K562 (cell line): ENCODE data around the gene MTG2.

Experiments used
- EZH2 ChIP-seq: IDR thresholded peaks from 2 replicates; pipeline ENCODE4 v1.6.1; 2012; ENCODE audit warnings: low read depth, mild to moderate bottlenecking, inconsistent platforms, low read length, borderline replicate concordance
- MAX ChIP-seq: sonication (generic); formaldehyde crosslinking; IDR thresholded peaks from 2 replicates; pipeline ENCODE4 v1.9.0; 2022; ENCODE audit warnings: mild to moderate bottlenecking, missing genetic modification reagents
- RAD21 ChIP-seq, 2 experiments: fragments of 250-450 bp in 1 of 2; fragments of 450-650 bp in 1 of 2; sonication (Bioruptor Pico) in 1 of 2; formaldehyde crosslinking in 1 of 2; IDR thresholded peaks in 1 of 2; conservative IDR thresholded peaks in 1 of 2; 2 replicates each; pipeline versions ENCODE4 v1.4.0 to v1.8.0; 2020 to 2022; ENCODE audit warnings: mild to moderate bottlenecking in 2 of 2, moderate library complexity in 1 of 2
- SNRNP70 ChIP-seq: fragments of 200-400 bp; formaldehyde crosslinking; optimal IDR thresholded peaks from 2 replicates; pipeline ENCODE3; 2017; ENCODE audit warnings: low read depth, low read length
- TF ChIP-seq, protein P1 (sequence below), 3 experiments: IDR thresholded peaks in 2 of 3; conservative IDR thresholded peaks in 1 of 3; 2 replicates each; pipeline ENCODE4 v1.5.1; 2011 to 2012; ENCODE audit warnings: low read length in 3 of 3, mild to moderate bottlenecking in 3 of 3, control low read depth in 2 of 3, improper control_type of control experiment in 1 of 3, inconsistent platforms in 1 of 3, low read depth in 1 of 3, mixed read lengths in 1 of 3, moderate library complexity in 1 of 3; ENCODE audit not compliant: insufficient read depth in 2 of 3

GRCh38 chr20:62243906-62244515, 61.2 kb downstream of the MTG2 start:
- TF ChIP-seq SNRNP70 (no peak), RAD21 (CRISPR knock-in tag; conservative IDR thresholded peaks at IDR 0.05 in 1 of 2, IDR thresholded peaks at IDR 0.05 in 1 of 2) (no peak), MAX (no peak), EZH2 (no peak)
- TF ChIP-seq, protein P1, sequence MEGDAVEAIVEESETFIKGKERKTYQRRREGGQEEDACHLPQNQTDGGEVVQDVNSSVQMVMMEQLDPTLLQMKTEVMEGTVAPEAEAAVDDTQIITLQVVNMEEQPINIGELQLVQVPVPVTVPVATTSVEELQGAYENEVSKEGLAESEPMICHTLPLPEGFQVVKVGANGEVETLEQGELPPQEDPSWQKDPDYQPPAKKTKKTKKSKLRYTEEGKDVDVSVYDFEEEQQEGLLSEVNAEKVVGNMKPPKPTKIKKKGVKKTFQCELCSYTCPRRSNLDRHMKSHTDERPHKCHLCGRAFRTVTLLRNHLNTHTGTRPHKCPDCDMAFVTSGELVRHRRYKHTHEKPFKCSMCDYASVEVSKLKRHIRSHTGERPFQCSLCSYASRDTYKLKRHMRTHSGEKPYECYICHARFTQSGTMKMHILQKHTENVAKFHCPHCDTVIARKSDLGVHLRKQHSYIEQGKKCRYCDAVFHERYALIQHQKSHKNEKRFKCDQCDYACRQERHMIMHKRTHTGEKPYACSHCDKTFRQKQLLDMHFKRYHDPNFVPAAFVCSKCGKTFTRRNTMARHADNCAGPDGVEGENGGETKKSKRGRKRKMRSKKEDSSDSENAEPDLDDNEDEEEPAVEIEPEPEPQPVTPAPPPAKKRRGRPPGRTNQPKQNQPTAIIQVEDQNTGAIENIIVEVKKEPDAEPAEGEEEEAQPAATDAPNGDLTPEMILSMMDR (IDR thresholded peaks at IDR 0.05 in 2 of 3, conservative IDR thresholded peaks at IDR 0.05 in 1 of 3; ENCODE audit: insufficient read depth in 2 of 3, low read depth in 1 of 3, low read length in 3 of 3) = no peak
